SU-DHL-6 (cell line): ENCODE measurements around the gene BRICD5.

Source experiments
- H2AFZ ChIP-seq: fragments of 200-600 bp; sonication (generic); 2 replicates; pipeline ENCODE4 v1.6.1; 2014; ENCODE audit warnings: low read depth, mild to moderate bottlenecking, moderate library complexity, mixed read lengths, antibody characterized with exemption, low read length; ENCODE audit not compliant: severe bottlenecking
- H3F3A ChIP-seq: fragments of 200-600 bp; shearing (Covaris generic); 2 replicates; pipeline ENCODE4 v1.6.0; 2016; ENCODE audit warnings: antibody characterized with exemption, mild to moderate bottlenecking; ENCODE audit not compliant: insufficient read depth
- H3K27ac ChIP-seq: fragments of 200-600 bp; sonication (generic); 2 replicates; pipeline ENCODE4 v1.5.1; 2016; ENCODE audit warnings: low read depth, mild to moderate bottlenecking, low read length, moderate library complexity, mixed read lengths
- H3K27me3 ChIP-seq: fragments of 200-600 bp; sonication (generic), shearing (Covaris generic); 2 replicates; pipeline ENCODE4 v1.6.0; 2014; ENCODE audit warnings: mild to moderate bottlenecking, low read length
- H3K36me3 ChIP-seq: fragments of 200-600 bp; sonication (generic); 2 replicates; pipeline ENCODE4 v1.6.1; 2014; ENCODE audit warnings: mild to moderate bottlenecking, low read length, mixed read lengths
- H3K4me2 ChIP-seq: fragments of 300-600, 200-600 bp; shearing (Covaris generic), sonication (generic); 2 replicates; pipeline ENCODE4 v1.6.0; 2014; ENCODE audit warnings: low read length, low read depth, mild to moderate bottlenecking; ENCODE audit not compliant: poor library complexity, severe bottlenecking
- H3K4me3 ChIP-seq: fragments of 200-600 bp; sonication (generic); 2 replicates; pipeline ENCODE4 v1.5.1; 2014; ENCODE audit warnings: antibody characterized with exemption, low read length, mild to moderate bottlenecking, mixed read lengths; ENCODE audit not compliant: insufficient read depth, poor library complexity, severe bottlenecking
- H3K79me2 ChIP-seq: fragments of 200-600 bp; sonication (generic); 2 replicates; pipeline ENCODE4 v1.6.1; 2014; ENCODE audit warnings: mild to moderate bottlenecking, low read length, moderate library complexity; ENCODE audit not compliant: insufficient read depth
- H3K9ac ChIP-seq: fragments of 200-600 bp; sonication (generic); 2 replicates; pipeline ENCODE4 v1.7.0; 2014; ENCODE audit warnings: mild to moderate bottlenecking, low read length
- H3K9me2 ChIP-seq: fragments of 200-600 bp; sonication (generic); replicated peaks from 2 replicates; pipeline ENCODE4 v1.6.1; 2014; ENCODE audit warnings: low read length; ENCODE audit not compliant: insufficient read depth
- H3K9me3 ChIP-seq: fragments of 200-600 bp; sonication (generic); 2 replicates; pipeline ENCODE4 v1.6.1; 2014; ENCODE audit warnings: low read length, mixed read lengths; ENCODE audit not compliant: insufficient read depth
- H4K20me1 ChIP-seq: fragments of 200-600 bp; sonication (generic); 2 replicates; pipeline ENCODE4 v1.6.1; 2014; ENCODE audit warnings: low read depth, mild to moderate bottlenecking, antibody characterized with exemption, low read length, moderate library complexity, mixed read lengths
- EZH2phosphoT487 ChIP-seq: fragments of 200-600 bp; sonication (generic), shearing (Covaris generic); conservative IDR thresholded peaks from 2 replicates; pipeline ENCODE4 v1.6.1; 2018; ENCODE audit warnings: mild to moderate bottlenecking, antibody characterized with exemption, low read length, moderate library complexity, mixed read lengths
- TF ChIP-seq, protein P1 (sequence below): fragments of 200-600 bp; sonication (generic); IDR thresholded peaks from one replicate; pipeline ENCODE4 v1.5.1; 2017; ENCODE audit warnings: antibody characterized with exemption, mild to moderate bottlenecking, low read length, moderate library complexity; ENCODE audit not compliant: insufficient read depth, poor library complexity, severe bottlenecking

BRICD5 gene

DNA sequence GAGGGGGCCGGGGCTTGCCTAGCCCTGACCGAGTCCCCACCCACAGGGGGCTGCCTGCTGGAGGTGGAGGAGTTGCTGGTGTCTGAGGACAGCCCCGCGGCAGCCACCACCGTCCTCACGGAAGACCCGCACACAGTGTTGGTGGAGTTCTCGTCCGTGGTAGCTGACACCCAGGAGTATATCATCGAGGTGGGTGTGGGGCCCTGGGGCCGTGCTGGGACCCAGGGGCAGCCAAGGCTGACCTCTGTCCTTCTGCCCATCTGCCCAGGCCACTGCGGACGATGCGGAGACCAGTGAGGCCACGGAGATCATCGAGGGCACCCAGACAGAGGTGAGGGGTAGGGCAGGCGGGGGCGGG is 24.1 kb upstream of the BRICD5 start:
- H3K36me3 ChIP-seq, result no peaks in the 10 kb centered on the region
- no peaks in the 10 kb centered on the region for H3K9me2 ChIP-seq
- H3K27me3 ChIP-seq, result no peaks in the 10 kb centered on the region
- H3K27ac ChIP-seq, result no peak overlapping the region
- H3K4me2 ChIP-seq, result no peak overlapping the region
- H3K79me2 ChIP-seq, result no peaks in the 10 kb centered on the region
- H2AFZ ChIP-seq, result no peak overlapping the region
- no peak for TF ChIP-seq EZH2phosphoT487
- TF ChIP-seq, protein P1, sequence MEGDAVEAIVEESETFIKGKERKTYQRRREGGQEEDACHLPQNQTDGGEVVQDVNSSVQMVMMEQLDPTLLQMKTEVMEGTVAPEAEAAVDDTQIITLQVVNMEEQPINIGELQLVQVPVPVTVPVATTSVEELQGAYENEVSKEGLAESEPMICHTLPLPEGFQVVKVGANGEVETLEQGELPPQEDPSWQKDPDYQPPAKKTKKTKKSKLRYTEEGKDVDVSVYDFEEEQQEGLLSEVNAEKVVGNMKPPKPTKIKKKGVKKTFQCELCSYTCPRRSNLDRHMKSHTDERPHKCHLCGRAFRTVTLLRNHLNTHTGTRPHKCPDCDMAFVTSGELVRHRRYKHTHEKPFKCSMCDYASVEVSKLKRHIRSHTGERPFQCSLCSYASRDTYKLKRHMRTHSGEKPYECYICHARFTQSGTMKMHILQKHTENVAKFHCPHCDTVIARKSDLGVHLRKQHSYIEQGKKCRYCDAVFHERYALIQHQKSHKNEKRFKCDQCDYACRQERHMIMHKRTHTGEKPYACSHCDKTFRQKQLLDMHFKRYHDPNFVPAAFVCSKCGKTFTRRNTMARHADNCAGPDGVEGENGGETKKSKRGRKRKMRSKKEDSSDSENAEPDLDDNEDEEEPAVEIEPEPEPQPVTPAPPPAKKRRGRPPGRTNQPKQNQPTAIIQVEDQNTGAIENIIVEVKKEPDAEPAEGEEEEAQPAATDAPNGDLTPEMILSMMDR, result no peak
- H4K20me1 ChIP-seq, result no peaks in the 10 kb centered on the region
- H3K9me3 ChIP-seq, result no peaks in the 10 kb centered on the region
- no peak overlapping the region for H3K9ac ChIP-seq
- no peak overlapping the region for H3K4me3 ChIP-seq
- H3F3A ChIP-seq, result 0 out of 2 replicates have a peak, but pooled peaks cover 4% of the 10 kb centered on the region

DNA sequence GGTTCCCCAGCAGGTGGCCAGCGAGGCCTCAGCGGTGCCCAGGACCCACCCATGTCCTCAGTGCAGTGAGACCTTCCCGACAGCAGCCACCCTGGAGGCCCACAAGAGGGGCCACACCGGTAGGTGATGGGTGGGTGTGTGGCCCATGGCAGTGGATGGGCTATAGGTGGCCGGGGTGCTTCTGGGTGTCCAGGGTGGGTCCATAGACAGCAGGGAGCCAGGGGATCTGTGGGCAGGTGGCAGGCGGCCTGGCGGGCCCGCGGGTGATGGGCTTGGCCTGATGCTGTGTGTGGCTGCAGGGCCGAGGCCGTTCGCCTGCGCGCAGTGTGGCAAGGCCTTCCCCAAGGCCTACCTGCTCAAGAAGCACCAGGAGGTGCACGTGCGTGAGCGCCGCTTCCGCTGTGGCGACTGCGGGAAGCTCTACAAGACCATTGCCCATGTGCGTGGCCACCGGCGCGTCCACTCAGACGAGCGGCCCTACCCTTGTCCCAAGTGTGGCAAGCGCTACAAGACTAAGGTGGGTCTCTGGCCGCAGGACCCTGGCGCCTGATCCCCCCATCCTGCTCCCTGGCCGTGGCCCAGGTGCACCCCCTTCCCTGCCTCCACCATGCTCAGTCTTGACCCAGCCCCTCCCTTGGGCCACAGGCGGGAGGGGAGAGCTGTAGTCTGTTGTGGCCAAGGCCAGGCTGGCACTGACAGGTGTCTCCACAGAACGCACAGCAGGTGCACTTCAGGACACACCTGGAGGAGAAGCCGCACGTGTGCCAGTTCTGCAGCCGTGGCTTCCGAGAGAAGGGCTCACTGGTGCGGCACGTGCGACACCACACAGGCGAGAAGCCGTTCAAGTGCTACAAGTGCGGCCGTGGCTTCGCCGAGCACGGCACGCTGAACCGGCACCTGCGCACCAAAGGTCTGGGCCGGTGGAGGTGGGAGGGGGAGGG is 23.5 kb upstream of the BRICD5 start:
- Histone ChIP-seq H3K4me2 (no peak overlapping the region), H3F3A (0 out of 2 replicates have a peak, but pooled peaks cover under 1% of the 10 kb centered on the region), H3K9me3 (no peaks in the 10 kb centered on the region), H4K20me1 (no peaks in the 10 kb centered on the region), H3K9ac (no peak overlapping the region), H3K27ac (no peak overlapping the region), H2AFZ (no peak overlapping the region), H3K79me2 (no peaks in the 10 kb centered on the region), H3K4me3 (no peak overlapping the region), H3K9me2 (no peaks in the 10 kb centered on the region), H3K27me3 (no peaks in the 10 kb centered on the region), H3K36me3 (no peaks in the 10 kb centered on the region)
- no peak for TF ChIP-seq EZH2phosphoT487
- TF ChIP-seq, protein P1, result no peak

DNA sequence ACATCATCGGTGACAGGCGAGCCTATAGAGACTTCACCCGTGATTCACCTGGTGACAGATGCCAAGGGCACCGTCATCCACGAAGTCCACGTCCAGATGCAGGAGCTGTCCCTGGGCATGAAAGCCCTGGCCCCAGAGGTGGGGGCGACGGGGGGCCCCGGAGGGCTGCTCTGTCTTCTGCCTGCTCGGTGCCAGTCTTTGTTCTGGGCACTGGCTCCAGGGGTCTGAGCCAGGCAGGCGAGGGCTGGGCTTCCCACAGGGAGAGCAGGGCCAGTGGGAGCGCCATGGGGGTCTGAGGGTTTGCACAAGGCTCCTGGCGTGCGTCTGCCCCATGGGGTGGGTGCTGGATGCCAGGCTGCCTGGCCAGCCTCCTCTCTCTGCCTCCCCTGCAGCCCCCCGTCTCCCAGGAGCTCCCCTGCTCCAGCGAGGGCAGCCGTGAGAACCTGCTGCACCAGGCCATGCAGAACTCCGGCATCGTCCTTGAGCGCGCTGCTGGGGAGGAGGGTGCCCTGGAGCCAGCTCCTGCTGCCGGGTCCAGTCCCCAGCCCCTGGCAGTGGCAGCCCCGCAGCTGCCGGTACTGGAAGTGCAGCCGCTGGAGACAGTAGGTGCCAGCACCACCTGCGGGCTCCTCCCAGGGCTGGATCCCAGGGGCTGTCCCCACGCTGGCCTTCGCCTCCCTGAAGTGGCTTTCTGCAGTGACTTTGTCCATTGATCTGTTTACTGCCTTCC is 22.5 kb upstream of the BRICD5 start:
- Histone ChIP-seq H3K4me2 (no peak overlapping the region), H3K9ac (no peak overlapping the region), H3K9me2 (no peaks in the 10 kb centered on the region), H2AFZ (no peak overlapping the region), H3K79me2 (0 out of 2 replicates have a peak, but pooled peaks cover 3% of the 10 kb centered on the region), H3K9me3 (no peaks in the 10 kb centered on the region), H3K36me3 (no peaks in the 10 kb centered on the region), H3K27ac (no peak overlapping the region), H3K4me3 (no peak overlapping the region), H3K27me3 (no peaks in the 10 kb centered on the region), H3F3A (no peaks in the 10 kb centered on the region), H4K20me1 (no peaks in the 10 kb centered on the region)
- TF ChIP-seq, protein P1, result no peak
- TF ChIP-seq EZH2phosphoT487, result no peak
